Measurements from ENCODE around the gene KCNMB2.

- TF ChIP-seq L3MBTL2 (conservative IDR thresholded peaks at IDR 0.05) (no peak), SUZ12 (IDR thresholded peaks at IDR 0.05) (no peak), ARNT (IDR thresholded peaks at IDR 0.05) (no peak), PKNOX1 (IDR thresholded peaks at IDR 0.05) (no peak), NFRKB (IDR thresholded peaks at IDR 0.05) (no peak), BHLHE40 (IDR thresholded peaks at IDR 0.05; ENCODE audit: borderline replicate concordance) (no peak), FOXM1 (IDR thresholded peaks at IDR 0.05; ENCODE audit: borderline replicate concordance) (no peak), ELF4 (IDR thresholded peaks at IDR 0.05) (no peak), SP1 (IDR thresholded peaks at IDR 0.05) (no peak), TARDBP (IDR thresholded peaks at IDR 0.05) (no peak), HDGF (IDR thresholded peaks at IDR 0.05; ENCODE audit: borderline replicate concordance) (no peak), FOXK2 (IDR thresholded peaks at IDR 0.05) (no peak), ZNF384 (IDR thresholded peaks at IDR 0.05) (no peak), FOXA1 (IDR thresholded peaks at IDR 0.05) (no peak)
Measured at GRCh38 chr3:178712247-178712646, 176.0 kb downstream of the KCNMB2 start.

Data from HEK293T (cell line).